HG03095 (cell line): ENCODE results near the gene KNOP1.

Experiments used
- ATAC-seq: cut with Tn5 transposase; IDR thresholded peaks from one replicate; pipeline ENCODE4 v1.9.1; 2021; ENCODE audit warnings: moderate library complexity; ENCODE audit not compliant: unreplicated experiment

KNOP1 gene, protein sequence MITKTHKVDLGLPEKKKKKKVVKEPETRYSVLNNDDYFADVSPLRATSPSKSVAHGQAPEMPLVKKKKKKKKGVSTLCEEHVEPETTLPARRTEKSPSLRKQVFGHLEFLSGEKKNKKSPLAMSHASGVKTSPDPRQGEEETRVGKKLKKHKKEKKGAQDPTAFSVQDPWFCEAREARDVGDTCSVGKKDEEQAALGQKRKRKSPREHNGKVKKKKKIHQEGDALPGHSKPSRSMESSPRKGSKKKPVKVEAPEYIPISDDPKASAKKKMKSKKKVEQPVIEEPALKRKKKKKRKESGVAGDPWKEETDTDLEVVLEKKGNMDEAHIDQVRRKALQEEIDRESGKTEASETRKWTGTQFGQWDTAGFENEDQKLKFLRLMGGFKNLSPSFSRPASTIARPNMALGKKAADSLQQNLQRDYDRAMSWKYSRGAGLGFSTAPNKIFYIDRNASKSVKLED

DNA sequence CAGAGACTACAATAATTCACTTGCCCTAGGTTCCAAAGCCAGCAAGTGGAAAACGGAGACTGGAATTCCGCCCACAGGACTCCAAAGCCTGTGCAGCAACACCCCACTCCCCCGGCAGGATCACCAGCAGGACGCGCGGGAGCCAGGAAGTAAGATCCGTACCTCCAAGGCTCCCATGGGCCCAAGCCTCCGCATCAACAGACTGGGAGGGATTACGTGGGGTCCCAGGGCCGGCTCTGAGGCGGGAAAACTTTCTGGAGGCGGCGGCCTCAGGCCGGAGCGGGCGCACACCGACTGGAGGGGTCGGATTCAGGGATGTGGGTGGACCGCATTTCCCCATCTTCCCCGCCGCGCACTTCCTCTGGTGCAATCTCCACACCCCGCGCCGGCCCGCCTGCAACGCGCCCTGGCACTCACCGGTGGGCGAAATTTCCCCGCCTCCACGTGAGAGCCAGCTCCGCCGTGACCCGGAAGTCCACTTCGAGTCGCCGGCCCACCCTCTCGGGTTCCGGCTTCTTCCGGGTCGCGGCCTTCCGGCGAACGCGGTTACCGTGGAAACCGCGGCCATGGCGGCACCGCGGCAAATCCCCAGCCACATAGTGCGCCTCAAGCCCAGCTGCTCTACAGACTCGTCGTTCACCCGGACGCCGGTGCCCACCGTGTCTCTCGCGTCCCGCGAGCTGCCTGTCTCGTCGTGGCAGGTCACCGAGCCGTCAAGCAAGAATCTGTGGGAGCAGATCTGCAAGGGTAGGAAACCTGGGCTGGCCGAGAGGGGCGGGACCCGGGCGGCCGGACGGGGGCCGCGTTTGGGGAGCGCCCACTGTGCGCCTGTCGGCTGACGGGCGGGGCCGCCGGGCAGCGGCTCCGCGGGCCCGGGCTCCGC, at the start of gene KNOP1, which contains the start of gene IQCK:
Gene KNOP1 (minus strand): TSS at position 487 of the 883 bp plus-strand sequence. CDS start 3,192 bp downstream, outside the sequence.
Gene IQCK (plus strand): TSS at position 531 of the 883 bp plus-strand sequence. CDS start 36 bp downstream, at position 567.
- peak; percentile 96 for ATAC-seq

DNA sequence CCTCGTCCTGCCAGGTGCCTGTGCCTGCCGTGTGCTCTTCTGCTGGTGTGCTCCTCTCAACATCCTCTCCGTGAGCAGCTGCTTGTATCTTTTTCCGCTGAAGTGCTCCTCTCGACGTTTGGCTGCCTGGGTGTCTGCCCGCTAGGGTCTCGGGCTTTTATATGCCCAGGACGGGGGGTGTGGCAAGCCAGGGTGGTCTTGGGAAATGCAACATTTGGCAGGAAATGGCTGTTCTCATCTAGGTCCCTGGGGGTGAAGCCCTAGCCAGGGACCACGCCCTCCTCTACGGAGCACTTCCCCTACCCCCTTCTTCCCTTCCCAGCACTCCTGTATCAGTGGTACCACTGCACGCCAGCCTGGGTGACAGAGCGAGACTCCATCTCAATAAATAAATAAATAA, 49.5 kb upstream of the KNOP1 start:
- ATAC-seq, result no peak

DNA sequence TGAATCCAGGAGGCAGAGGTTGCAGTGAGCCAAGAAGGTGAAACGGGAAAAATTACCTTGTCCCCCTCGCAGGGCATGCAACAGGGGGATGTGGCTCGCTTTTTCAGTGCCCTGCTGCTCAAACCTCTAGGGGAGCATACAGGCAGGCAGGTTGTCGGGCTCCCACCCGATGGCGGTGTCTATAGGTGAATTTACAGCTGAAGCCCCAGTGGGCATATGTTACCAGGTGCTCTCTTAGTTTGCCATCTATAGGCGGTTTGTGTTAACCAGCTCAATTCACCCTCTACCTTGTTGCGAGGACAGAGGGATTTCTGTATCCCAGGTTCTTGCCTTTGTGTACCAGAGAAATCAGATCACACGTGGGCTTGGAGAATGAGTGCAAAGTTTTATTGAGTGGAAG, 49.0 kb upstream of the KNOP1 start:
- no peak for ATAC-seq

DNA sequence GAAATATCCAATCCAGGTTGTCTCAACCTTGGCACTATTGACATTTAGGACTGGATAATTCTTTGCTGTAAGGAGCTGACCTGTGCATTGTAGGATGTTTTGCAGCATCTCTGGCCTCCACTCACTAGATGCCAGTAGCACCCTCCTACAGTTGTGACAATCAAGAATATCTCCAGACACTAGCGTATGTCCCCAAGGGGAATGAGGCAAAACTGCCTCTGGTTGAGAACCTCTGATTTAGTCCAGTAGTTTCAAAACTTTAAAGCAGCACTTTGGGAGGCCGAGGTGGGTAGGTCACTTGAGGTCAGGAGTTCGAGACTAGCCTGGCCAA, 48.5 kb upstream of the KNOP1 start:
- no peak for ATAC-seq

DNA sequence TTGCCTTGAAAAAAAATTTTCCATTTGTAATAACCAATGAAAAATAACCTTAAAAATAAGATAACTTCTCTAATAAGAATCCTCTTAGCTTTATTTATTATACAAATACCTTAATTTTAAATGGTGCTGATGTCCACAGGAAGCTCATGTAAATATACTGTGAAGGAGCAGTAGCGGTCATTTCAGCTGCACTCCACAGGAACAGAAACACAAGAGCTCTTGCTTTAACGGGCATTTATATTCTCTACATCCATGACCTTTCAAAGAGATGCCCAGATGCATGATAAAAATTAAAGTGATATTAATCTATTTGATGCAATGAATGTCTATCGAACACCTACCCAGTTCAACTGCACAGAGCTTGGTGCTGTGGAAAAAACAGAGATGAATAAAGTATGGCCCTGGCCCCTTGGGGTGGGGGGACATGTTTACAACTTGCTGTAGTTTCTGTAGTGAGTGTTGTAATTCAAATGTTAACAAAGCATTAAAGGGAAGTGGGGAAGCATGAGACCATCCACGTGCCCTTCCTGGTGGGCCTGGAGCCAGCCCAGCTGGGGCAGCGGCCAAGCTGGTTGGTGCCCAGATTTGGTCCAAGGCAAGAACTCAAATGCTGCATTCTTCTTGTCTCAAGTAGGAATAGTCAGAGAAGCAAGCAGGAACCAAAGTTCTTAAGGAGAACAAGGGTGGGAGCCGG, 48.0 kb upstream of the KNOP1 start:
- ATAC-seq, result no peak

DNA sequence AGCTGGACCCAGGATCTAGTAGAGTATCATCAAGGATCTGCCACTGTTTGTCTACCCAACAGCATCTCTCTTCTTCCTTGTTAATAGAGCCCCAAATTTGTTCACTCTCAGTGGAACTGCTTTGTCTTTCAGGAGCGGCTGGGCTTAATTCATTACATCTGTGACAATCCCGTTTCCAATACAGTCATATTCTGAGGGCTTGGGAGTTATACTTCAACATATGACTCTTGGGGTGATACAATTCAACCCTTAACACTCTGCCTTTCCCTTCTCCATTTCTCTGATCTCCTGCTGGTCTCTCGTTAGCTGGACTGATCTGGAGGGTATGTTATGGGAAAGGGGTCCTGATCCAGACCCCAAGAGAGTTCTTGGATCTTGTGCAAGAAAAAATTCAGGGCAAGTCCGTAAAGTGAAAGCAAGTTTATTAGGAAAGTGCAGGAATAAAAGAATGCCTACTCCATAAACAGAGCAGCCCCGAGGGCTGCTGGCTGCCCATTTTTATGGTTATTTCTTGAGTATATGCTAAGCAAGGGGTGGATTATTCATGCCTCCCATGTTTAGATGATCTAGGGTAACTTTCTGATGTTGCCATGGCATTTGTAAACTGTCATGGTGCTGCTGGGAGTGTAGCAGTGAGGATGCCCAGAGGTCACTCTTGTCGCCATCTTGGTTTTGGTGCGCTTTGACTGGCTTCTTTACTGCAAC, 42.5 kb upstream of the KNOP1 start:
- no peak for ATAC-seq

DNA sequence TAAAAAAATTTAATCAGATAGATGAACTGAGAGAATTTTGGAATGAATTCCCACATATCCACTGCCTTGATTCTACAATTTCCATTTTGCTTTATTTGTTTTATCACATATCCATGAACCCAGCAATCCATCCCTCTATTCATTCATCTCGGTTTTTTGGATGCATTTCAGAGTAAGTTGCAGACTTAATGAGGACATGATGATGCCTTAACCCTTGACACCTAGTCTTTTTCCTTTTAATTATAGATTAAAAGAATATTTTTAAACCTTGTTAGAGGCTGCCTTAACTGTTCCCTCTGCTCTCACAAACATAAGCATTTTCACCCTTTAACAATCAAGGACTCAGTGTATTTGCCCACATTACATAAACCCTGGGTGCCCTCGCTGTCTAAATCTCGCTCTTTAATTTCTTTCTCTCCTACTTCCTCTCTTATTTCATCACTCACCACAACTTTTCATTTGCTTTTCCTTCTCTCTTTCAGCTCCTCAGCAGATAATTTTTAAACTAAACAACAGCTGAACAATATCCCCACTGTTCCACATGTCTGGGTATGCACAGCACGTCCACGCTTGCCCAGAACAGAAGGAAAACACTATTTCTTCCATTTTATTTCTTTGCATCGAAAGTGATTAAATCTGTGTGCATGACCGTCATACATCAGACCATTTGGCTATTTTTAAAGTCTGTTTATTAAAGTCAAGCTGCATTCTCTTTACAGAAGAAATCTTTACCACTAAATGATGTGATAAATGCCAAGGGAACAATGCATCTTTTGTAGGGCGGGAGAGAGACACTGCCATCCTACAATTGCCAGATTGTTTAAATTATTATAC, 40.0 kb upstream of the KNOP1 start:
- ATAC-seq, result no peak

DNA sequence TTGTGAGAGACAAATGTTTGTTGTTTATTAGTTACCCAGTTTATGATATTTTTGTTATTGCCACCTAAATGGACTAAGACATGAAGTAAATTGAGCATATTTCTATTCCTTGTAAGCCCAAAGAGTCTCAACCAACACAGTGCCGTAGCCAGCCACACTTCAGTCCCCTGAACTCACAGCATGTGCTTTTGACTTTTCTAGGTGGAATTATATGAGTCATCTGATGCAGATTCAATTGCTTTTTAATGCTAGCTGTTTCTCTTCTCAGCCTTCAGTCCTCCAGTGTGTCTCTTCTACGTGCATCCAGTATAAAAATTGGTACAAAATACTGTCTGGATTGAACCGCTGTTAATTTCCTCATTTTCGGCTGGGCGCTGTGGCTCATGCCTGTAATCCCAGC, 39.0 kb upstream of the KNOP1 start:
- ATAC-seq, result no peak

DNA sequence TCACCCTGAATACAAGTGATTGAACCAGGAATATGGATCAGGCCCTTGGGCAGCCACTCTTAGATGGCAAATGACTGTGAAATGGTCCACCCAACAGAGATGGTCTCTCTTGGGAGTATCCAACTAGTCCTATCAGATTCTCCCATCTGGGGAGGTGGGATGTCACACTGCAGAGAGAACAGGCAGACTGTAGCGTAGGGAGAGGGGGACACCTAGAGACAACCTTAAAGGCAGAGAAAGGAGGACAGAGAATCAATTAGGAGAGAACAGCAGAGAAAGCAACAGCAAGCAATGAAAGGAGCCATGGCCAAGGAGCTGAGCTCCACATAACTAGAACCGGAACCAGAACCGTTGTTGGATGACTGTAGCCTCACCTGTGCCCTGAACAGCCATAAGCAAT, 37.2 kb upstream of the KNOP1 start:
- ATAC-seq, result no peak

DNA sequence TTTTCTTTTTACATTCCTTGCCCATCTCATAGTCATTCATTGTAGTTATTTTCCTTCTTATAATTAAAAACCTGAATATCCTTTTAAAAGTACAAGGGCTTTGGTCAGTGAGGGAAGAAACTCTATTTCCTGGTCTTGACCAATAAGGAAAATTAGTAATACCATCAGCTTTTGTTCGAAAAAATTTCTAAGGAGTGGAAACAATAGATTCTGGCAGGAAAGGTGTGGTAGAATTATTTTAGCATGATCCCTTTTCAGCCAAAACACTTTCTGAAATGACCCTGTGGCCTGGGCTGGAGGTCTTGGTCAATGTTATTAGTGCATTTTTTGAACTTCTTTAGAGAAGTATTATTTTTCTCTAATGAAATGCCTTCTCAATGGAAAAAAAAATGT, 36.6 kb upstream of the KNOP1 start:
- ATAC-seq, result no peak

DNA sequence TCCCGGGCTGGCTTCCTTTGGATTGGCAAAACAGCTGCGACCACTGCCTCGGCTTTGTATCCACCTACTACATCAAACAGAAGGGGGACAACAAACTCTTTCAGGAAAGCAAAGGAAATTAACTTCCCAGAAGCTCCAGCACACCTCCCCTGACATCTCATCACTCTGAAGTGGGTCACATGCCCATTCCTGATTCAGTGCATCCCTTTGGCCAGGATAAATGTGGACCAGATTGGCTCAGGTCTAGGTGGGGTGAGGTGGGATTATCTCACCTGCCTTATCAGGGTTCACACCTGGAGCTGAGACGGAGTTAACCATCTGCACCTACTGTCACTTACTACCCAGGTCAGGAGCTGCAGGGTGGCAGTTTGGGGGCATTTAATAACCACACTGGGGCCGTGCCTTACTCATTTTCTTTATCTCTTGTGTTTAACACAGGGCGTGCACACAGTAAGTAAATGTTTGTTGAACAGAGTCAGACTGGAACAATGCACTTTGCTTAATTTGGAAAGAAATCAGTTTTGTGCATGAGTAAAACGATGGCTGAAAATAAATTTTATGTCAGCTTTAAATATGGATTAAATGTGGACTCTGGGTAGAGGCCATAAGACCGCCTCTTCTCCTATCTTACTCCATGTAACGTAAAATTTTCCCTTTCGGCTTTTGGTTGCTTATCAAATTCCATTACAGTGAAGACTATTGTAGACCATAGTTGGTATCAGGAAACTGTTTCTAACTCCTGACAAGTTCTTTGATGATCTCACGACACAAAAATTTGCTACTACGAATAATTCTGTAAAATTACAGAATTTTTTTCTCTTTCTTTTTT, 36.0 kb upstream of the KNOP1 start:
- no peak for ATAC-seq

DNA sequence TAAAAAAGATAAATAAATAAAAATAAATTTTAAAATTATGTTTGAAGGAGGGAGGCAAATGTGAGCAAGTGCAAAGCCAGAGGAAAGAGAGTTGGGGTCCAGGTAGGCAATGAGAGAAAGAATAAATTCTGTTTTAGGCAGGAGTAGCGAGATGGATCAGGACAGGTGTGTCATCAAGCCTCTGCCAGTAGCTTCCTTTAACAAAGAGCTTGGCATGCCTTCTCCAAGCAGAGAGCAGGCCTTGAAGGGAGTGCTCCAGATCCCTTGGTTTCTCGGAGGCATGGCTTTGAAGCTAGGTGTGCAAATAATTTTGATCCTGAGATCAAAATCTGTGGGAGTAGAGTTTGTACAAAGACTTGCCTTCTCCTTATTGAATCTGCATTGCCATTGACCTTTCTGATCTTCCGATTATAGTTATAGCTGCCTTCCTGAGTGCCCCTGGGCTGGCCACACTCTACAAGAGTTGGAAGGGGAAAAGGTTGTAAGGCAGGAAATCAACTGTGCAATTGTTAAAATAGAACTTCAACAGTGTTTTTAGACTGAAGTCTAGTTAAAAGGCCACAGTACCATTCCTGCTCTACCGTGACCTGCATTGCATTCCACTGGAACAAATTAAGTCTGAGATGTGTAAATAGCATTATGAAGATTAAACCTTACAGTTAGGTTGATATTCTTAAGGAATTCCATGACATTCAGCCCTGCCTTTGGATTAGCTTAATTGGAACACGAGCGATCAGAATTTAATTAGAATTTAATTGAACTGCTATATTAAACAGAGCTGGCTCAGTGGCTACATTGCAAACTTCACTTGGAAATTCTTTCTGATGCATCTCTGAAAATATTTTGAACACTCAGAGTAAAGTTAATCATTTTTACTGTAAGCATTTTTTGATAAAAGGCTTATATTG, 33.7 kb upstream of the KNOP1 start:
- no peak for ATAC-seq

DNA sequence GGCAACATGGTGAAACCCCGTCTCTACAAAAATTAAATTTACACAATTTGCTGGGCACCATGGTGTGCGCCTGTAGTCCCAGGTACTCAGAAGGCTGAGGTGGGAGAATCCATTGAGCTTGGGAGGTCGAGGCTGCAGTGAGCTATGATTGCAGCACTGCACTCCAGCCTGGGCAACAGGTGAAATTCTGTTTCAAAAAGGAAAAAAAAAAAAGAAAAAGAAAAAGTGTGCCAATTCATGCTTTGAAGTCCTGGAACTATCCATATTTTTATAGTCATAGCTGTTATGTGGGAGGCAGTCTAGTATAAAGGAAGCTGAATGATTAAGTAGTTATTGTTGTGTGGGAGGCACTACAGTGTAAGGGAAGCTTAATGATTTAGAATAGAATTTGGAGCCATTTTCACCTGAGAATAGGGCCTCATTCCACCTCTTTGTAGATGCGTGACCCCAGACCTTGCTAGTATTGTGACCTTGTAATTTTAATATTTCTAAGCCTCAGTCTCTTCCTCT, 31.6 kb upstream of the KNOP1 start:
- no peak for ATAC-seq

DNA sequence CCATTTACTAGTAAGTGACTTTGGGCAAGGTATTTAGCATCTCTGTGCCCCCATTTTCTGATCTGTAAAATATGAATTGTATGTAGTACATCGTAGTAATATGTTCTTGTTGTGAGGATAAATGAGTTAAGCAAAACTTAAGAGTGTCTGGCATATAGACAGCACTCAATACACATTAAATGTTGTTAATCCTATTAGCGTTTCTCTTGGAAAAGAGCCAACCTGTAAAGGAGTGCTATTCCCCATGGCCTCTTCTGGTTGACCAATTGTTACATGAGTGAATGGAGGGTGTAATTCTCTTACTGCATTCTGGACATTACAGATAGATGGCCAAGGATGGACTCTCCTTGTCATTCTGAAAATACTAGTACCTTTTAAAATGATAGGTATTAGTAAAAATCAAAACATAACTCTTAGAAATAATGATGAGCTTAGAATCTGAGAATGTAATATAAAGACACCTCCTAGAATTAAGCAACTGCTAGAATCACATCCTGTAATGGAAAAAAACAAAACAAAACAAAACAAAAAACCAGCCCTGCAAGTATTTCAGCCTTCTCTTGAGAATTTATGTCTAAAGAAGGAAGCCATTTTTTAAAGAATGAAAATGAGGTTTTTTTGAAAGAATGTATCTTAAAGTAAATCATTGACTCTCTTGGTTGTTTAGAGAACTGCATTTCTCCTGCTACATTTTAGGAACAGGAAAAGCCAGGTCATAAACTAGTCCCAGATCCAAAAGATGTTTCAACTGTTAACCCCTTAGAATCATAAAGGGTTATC, 30.6 kb upstream of the KNOP1 start:
- ATAC-seq, result no peak

DNA sequence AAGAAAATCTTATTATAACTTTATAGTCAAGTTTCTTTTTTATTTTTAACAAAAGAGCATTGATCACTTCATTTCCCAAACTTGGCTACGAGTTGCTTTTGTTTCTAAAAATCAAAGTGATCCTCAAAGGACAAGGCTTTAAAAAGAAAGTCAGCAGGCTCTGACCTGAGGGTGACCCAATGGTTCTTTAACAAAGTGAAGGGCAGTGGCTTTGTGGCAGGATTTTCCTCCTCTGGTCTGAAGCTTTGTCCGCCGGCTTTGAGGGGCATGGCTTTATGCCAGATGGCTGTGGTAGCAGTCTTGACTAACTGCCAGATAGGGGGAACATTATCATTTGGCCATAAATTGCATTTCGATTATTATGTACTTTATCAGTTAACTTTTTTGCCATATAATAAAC, 28.5 kb upstream of the KNOP1 start:
- ATAC-seq, result no peak

DNA sequence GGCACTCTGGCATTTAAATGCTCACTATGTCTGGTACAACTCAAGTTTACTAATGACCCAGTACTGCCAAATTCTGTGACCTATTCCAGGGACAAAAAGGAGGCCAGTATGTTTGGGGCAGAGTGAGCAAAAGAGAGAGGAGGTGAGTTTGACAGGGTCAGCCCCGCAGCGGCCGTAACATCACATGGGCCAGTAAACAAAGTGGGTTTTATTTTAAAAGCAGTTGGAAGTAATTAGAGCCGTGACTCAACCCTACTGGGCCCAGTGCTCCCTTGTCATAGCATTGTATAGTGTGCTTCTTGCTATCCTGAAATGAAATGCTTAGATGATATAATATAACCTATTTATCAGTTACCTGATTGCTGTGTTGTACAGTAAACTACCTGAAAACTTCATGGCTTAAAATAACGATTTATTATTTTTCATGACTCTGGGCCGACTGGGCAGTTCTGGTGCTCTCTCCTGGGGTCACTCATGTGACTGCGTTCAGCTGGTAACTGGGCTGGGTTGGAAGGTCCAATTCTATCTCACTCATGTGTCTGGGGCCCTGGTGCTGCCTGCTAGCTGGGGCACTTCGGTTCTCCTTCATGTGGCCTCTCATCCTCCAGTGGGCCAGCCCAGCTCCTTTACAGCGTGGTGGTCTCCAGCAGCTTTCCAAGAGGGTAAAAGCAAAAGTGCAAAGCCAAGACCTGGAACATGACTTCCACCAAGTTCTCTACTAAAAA, 27.4 kb upstream of the KNOP1 start:
- ATAC-seq, result no peak
